DOHH2 (cell line): ENCODE data around the gene NEU1.

Experiments
- H3F3A ChIP-seq: fragments of 200-600 bp; sonication (generic), shearing (Covaris generic); 2 replicates; pipeline ENCODE4 v1.6.0; 2016; ENCODE audit warnings: antibody characterized with exemption, mild to moderate bottlenecking; ENCODE audit not compliant: control insufficient read depth, insufficient read depth
- H3K27ac ChIP-seq: fragments of 200-600 bp; sonication (generic); 2 replicates; pipeline ENCODE4 v1.5.1; 2014; ENCODE audit warnings: low read depth, mild to moderate bottlenecking, low read length, moderate library complexity
- H3K27me3 ChIP-seq: fragments of 200-600 bp; sonication (generic); 2 replicates; pipeline ENCODE4 v1.6.1; 2014; ENCODE audit warnings: mild to moderate bottlenecking, low read length, mixed read lengths; ENCODE audit not compliant: control insufficient read depth
- H3K36me3 ChIP-seq: fragments of 200-600 bp; sonication (generic); 2 replicates; pipeline ENCODE4 v1.6.1; 2014; ENCODE audit warnings: mild to moderate bottlenecking, low read length, moderate library complexity, mixed read lengths; ENCODE audit not compliant: control insufficient read depth
- H3K4me1 ChIP-seq: fragments of 200-600 bp; sonication (generic); 2 replicates; pipeline ENCODE4 v1.6.1; 2014; ENCODE audit warnings: mild to moderate bottlenecking, low read length, mixed read lengths; ENCODE audit not compliant: control insufficient read depth
- H3K4me2 ChIP-seq: fragments of 200-600 bp; sonication (generic); 2 replicates; pipeline ENCODE4 v1.6.0; 2014; ENCODE audit warnings: mild to moderate bottlenecking, low read length, moderate library complexity
- H3K4me3 ChIP-seq: fragments of 200-600 bp; sonication (generic); 2 replicates; pipeline ENCODE4 v1.5.1; 2014; ENCODE audit warnings: mild to moderate bottlenecking, low read length, mixed read lengths
- H3K79me2 ChIP-seq: fragments of 200-600 bp; sonication (generic); 2 replicates; pipeline ENCODE4 v1.6.1; 2014; ENCODE audit warnings: mild to moderate bottlenecking, low read length, mixed read lengths; ENCODE audit not compliant: control insufficient read depth
- H3K9me2 ChIP-seq: fragments of 200-600 bp; sonication (generic); replicated peaks from 2 replicates; pipeline ENCODE4 v1.6.1; 2014; ENCODE audit warnings: mild to moderate bottlenecking, low read length, mixed read lengths; ENCODE audit not compliant: control insufficient read depth
- H3K9me3 ChIP-seq: fragments of 200-600 bp; sonication (generic); 2 replicates; pipeline ENCODE4 v1.6.1; 2014; ENCODE audit warnings: antibody characterized with exemption, low read length, mixed read lengths; ENCODE audit not compliant: control insufficient read depth, insufficient read depth
- H4K20me1 ChIP-seq: fragments of 200-600 bp; sonication (generic); 2 replicates; pipeline ENCODE4 v1.6.0; 2014; ENCODE audit warnings: low read depth, mild to moderate bottlenecking, antibody characterized with exemption, low read length, moderate library complexity; ENCODE audit not compliant: control insufficient read depth, insufficient read depth
- EZH2phosphoT487 ChIP-seq: fragments of 200-600 bp; sonication (generic); IDR thresholded peaks from 2 replicates; pipeline ENCODE4 v1.6.1; 2017; ENCODE audit warnings: borderline replicate concordance, mild to moderate bottlenecking, antibody characterized with exemption, low read length, moderate library complexity, mixed read lengths
- TF ChIP-seq, protein P1 (sequence below): fragments of 200-600 bp; sonication (generic); IDR thresholded peaks from one replicate; pipeline ENCODE4 v1.5.1; 2014; ENCODE audit warnings: antibody characterized with exemption, mild to moderate bottlenecking, low read depth, low read length; ENCODE audit not compliant: poor library complexity, severe bottlenecking

Gene NEU1

DNA sequence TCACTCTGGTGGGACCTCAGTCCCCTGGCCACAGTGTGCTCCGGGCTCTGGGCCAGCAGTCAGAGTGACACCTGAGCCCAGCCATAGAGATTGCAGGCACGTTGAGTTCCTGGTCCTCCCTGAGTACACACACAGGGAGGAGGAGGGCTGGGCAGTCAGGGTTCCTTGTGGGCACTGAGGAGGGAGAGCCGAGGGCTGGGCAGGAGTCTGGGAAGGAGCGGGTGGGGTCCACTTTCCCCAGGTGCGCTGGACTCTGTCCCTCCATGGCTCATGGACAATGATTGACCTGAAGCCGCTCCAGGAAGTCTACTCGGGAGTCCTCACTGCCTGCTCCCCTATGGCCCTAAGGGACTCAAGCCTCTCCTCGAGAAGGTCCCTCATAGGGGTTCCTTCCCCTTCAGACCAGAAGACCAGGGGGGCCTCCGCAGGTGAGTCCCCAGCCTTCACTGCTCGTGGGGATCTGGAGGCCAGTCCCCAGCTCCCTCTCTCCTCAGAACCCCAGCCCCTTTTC, 15.1 kb upstream of the NEU1 start:
- no peak for TF ChIP-seq EZH2phosphoT487
- TF ChIP-seq, protein P1, sequence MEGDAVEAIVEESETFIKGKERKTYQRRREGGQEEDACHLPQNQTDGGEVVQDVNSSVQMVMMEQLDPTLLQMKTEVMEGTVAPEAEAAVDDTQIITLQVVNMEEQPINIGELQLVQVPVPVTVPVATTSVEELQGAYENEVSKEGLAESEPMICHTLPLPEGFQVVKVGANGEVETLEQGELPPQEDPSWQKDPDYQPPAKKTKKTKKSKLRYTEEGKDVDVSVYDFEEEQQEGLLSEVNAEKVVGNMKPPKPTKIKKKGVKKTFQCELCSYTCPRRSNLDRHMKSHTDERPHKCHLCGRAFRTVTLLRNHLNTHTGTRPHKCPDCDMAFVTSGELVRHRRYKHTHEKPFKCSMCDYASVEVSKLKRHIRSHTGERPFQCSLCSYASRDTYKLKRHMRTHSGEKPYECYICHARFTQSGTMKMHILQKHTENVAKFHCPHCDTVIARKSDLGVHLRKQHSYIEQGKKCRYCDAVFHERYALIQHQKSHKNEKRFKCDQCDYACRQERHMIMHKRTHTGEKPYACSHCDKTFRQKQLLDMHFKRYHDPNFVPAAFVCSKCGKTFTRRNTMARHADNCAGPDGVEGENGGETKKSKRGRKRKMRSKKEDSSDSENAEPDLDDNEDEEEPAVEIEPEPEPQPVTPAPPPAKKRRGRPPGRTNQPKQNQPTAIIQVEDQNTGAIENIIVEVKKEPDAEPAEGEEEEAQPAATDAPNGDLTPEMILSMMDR = no peak
- Histone ChIP-seq H3K4me2 (no peak overlapping the region), H3K79me2 (no peaks in the 10 kb centered on the region)

GRCh38 chr6:31877125-31877650, 14.6 kb upstream of the NEU1 start:
- Histone ChIP-seq H4K20me1 (no peaks in the 10 kb centered on the region), H3F3A (no peaks in the 10 kb centered on the region), H3K27ac (no peak overlapping the region), H3K9me2 (no peaks in the 10 kb centered on the region), H3K4me1 (peaks cover 11% of the 10 kb centered on the region), H3K79me2 (no peaks in the 10 kb centered on the region), H3K4me2 (no peak overlapping the region), H3K27me3 (no peaks in the 10 kb centered on the region), H3K9me3 (no peaks in the 10 kb centered on the region), H3K4me3 (no peak overlapping the region), H3K36me3 (peaks cover 23% of the 10 kb centered on the region)
- TF ChIP-seq, protein P1 = no peak
- no peak for TF ChIP-seq EZH2phosphoT487

More for the DNA sequence above, 15.1 kb upstream of the NEU1 start:
- Histone ChIP-seq H3F3A (no peaks in the 10 kb centered on the region), H4K20me1 (no peaks in the 10 kb centered on the region), H3K36me3 (peaks cover 28% of the 10 kb centered on the region), H3K4me3 (no peak overlapping the region), H3K9me2 (no peaks in the 10 kb centered on the region), H3K27ac (no peak overlapping the region), H3K9me3 (no peaks in the 10 kb centered on the region), H3K27me3 (no peaks in the 10 kb centered on the region), H3K4me1 (peaks cover 11% of the 10 kb centered on the region)

GRCh38 chr6:31876357-31876756, 13.7 kb upstream of the NEU1 start:
- Histone ChIP-seq H3F3A (no peaks in the 10 kb centered on the region), H3K27ac (no peak overlapping the region), H4K20me1 (no peaks in the 10 kb centered on the region), H3K27me3 (no peaks in the 10 kb centered on the region), H3K9me3 (no peaks in the 10 kb centered on the region), H3K9me2 (no peaks in the 10 kb centered on the region), H3K4me1 (peaks cover 11% of the 10 kb centered on the region), H3K4me3 (no peak overlapping the region), H3K36me3 (peaks cover 19% of the 10 kb centered on the region), H3K4me2 (no peak overlapping the region), H3K79me2 (no peaks in the 10 kb centered on the region)
- TF ChIP-seq, protein P1 = no peak
- no peak for TF ChIP-seq EZH2phosphoT487
